Upper lobe of right lung (tissue), 1 donor: Measurements from ENCODE around the gene BRF1. TPM values are rescaled to one million over a fixed set of nuclear protein-coding genes. Genes with fewer than 3 reads are reported as not detected.

Experiments
- ATAC-seq: fragments of 200-7000 bp; cut with Tn5 transposase; one replicate; pipeline ENCODE4 v1.9.1; 2020; ENCODE audit warnings: mild to moderate bottlenecking, moderate library complexity
- DNase-seq: peaks from one replicate; pipeline ENCODE4 v3.0.0-alpha.2; 2020
- H3K27ac ChIP-seq: fragments of 200-600 bp; one replicate; pipeline ENCODE4 v1.8.0; 2022
- H3K27me3 ChIP-seq: fragments of 200-600 bp; one replicate; pipeline ENCODE4 v1.8.0; 2022; ENCODE audit warnings: mild to moderate bottlenecking
- H3K36me3 ChIP-seq: fragments of 200-600 bp; one replicate; pipeline ENCODE4 v1.8.0; 2022
- H3K4me1 ChIP-seq: fragments of 200-600 bp; one replicate; pipeline ENCODE4 v1.8.0; 2022
- H3K4me3 ChIP-seq: fragments of 200-600 bp; one replicate; pipeline ENCODE4 v1.8.0; 2022; ENCODE audit warnings: mild to moderate bottlenecking
- H3K9me3 ChIP-seq: fragments of 200-600 bp; one replicate; pipeline ENCODE4 v1.8.0; 2022
- intact Hi-C: fragments of 100-400 bp; cut with DNase I; formaldehyde crosslinking; loops from one replicate; pipeline ENCODE4 v1.11.0; 2022
- total RNA-seq: library from RNA; stranded (reverse); fragmentation: NEBNext Ultra II Directional; extraction: Animal tissue kit (Norgen Biotek cat#: 25700); gene quantifications from one replicate; pipeline ENCODE4 v1.2.1, GENCODE V29; 2021
- TF ChIP-seq, protein P1 (sequence below): fragments of 200-600 bp; IDR thresholded peaks from one replicate; pipeline ENCODE4 v1.8.0; 2022; ENCODE audit warnings: antibody characterized with exemption
- donor health status: DM: no; HTN: yes; CAD: no; lungs with severe emphysema.

BRF1 gene
- total RNA-seq, 1 donor from 2014 or later = 31.2 TPM

DNA sequence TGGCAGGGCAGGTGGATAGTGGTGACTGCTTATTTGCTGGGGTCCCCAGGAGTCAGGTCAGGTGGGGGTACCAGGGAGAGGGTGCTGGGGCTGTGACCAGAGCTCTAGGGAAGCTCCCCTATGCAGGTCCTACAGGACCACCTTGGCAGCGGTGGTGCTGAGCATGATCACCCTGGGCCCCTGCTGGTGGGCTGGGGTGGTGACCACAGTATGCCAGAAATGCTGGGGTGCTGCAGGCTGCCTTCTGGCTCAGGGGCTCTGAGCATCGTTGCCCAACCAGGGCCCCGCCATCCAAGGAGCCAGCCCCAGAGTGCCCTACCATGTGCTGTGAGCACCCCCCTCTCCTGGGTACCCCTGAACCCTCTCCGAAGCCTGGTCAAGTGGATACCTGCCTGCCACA, 102.2 kb downstream of the BRF1 start:
- intact Hi-C loops = no loop called here
- no peaks in the 10 kb centered on the region for H3K36me3 ChIP-seq
- peaks cover 52% of the 10 kb centered on the region for H3K27me3 ChIP-seq
- H3K4me1 ChIP-seq = peaks cover 66% of the 10 kb centered on the region
- no peaks in the 10 kb centered on the region for H3K9me3 ChIP-seq
- H3K4me3 ChIP-seq = no peak overlapping the region
- TF ChIP-seq, protein P1, sequence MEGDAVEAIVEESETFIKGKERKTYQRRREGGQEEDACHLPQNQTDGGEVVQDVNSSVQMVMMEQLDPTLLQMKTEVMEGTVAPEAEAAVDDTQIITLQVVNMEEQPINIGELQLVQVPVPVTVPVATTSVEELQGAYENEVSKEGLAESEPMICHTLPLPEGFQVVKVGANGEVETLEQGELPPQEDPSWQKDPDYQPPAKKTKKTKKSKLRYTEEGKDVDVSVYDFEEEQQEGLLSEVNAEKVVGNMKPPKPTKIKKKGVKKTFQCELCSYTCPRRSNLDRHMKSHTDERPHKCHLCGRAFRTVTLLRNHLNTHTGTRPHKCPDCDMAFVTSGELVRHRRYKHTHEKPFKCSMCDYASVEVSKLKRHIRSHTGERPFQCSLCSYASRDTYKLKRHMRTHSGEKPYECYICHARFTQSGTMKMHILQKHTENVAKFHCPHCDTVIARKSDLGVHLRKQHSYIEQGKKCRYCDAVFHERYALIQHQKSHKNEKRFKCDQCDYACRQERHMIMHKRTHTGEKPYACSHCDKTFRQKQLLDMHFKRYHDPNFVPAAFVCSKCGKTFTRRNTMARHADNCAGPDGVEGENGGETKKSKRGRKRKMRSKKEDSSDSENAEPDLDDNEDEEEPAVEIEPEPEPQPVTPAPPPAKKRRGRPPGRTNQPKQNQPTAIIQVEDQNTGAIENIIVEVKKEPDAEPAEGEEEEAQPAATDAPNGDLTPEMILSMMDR = no peak
- H3K27ac ChIP-seq = peak overlapping the region; percentile 70
- DNase-seq = no peak
- no peak for ATAC-seq

DNA sequence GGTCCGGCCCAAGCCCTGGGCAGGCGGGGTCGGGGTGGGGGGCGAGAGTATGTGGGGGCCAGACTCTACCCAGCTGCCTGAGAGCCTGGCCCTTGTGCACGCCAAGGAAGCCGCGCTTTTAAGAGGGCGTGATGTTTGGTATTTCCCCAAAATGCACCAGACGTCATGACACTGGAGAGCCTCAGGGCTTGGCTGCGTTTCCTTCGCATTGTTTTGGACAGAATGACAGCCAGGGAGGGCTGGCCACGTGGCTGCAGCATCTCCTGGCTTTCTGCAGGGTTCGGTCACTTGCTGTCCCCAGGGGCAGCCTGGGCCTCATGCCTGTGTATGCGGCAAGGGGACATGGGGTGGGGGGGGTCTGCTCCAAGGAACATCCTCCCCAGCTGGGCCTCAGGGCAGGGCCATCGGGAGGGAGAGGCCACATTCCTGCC, 103.6 kb downstream of the BRF1 start:
- ATAC-seq = no peak
- no peak for DNase-seq
- TF ChIP-seq, protein P1 = no peak
- no peak overlapping the region for H3K4me3 ChIP-seq
- H3K36me3 ChIP-seq = no peaks in the 10 kb centered on the region
- H3K27me3 ChIP-seq = peaks cover 58% of the 10 kb centered on the region
- H3K9me3 ChIP-seq = no peaks in the 10 kb centered on the region
- H3K4me1 ChIP-seq = peaks cover 70% of the 10 kb centered on the region
- H3K27ac ChIP-seq = peak overlapping the region; percentile 58
- intact Hi-C loops = no loop called here

DNA sequence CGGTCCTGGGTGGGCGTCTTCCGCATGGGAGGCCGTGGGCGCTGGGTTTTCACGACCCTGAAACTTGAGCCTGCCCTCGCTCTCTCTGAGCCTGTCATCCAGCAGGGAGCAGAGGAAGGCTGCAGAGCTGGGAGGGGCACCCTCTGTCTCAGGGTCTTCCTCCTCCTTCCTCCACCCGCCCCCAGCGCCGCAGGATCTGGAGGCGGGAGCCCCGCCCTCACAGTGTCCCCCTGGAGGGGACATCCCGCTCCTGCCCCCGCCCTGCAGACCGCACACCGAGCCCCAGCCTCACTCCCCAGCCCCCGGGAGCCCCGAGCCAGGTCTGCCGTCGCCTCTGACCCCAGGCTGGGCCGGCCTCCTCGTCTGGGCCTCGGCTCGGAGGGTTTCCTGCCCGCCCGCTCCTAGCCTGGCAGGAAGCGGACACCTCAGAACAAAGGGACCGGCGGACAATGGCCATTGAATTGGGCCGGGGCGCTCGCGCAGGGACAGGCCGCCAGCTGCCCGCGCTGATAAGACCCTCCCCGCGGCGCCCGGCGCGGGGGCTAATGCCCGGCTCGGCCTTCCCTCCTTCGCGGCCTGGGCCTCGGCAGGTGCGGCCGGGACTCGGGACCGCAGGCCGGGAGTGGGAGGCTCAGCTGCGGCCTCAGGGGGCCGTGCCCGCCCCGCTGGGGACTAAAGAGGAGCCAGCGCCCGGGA, 104.4 kb downstream of the BRF1 start:
- Histone ChIP-seq H3K9me3 (no peaks in the 10 kb centered on the region), H3K27me3 (peaks cover 63% of the 10 kb centered on the region), H3K36me3 (no peaks in the 10 kb centered on the region), H3K27ac (peak overlapping the region; percentile 58), H3K4me1 (peaks cover 62% of the 10 kb centered on the region), H3K4me3 (no peak overlapping the region)
- ATAC-seq = peak; percentile 29
- intact Hi-C loops = no loop called here
- no peak for DNase-seq
- TF ChIP-seq, protein P1 = no peak

DNA sequence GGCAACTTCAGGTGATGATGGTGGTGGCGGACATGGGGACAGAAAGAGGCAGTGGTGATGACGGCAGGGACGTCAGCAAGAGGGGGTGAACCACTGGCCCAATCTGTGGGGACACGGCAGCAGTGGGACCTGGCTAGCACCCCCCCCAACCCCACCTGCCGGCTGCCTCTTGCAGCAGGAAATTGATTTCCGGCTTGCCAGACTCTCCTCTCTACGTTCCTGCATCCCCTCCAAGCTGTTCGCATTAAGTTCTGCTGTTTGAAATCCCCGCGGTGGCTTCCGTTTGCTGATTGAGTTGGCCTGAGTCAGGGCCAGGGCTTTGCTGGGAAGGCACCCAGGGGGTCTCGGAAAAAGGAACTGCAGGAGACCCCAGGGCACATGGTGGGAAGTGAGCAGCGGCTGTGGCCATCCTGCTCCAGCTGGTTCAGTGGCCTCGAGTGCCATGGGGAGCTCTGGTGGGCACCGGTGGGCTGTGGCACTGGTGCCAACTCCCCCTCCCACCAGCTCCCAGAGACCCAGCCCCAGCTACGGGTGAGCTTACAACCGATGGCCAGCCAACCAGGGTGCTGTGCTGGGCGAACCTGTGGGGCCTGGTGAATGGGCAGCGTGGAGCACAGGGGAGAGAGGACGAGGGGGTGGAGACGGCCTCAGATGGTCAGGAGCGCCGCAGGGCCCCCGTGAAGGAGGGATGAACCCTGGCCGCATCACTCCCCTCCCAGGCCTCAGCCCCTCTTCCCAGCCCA, 105.1 kb downstream of the BRF1 start:
- Histone ChIP-seq H3K27ac (peak overlapping the region; percentile 58), H3K9me3 (no peaks in the 10 kb centered on the region), H3K27me3 (peaks cover 68% of the 10 kb centered on the region), H3K4me1 (peaks cover 59% of the 10 kb centered on the region), H3K36me3 (no peaks in the 10 kb centered on the region), H3K4me3 (no peak overlapping the region)
- intact Hi-C loops = no loop called here
- DNase-seq = no peak
- TF ChIP-seq, protein P1 = no peak
- no peak for ATAC-seq

DNA sequence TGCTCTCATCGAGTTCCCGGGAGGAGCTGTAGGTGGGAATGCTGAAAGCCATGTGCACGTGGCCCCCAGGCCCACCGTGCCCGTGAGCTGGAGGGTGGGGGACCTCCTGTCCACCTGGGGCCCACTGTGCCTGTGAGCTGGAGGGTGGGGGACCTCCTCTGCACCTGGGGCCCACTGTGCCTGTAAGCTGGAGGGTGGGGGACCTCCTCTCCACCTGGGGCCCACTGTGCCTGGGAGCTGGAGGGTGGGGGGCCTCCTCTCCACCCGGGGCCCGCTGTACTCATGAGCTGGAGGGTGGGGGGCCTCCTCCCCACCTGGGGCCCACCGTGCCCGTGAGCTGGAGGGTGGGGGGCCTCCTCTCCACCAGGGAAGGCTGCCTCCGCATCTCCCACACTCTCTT, 105.8 kb downstream of the BRF1 start:
- DNase-seq (no peak), ATAC-seq (no peak)
- TF ChIP-seq, protein P1 = no peak
- H3K27ac ChIP-seq = peak overlapping the region; percentile 58
- intact Hi-C loops = no loop called here
- no peaks in the 10 kb centered on the region for H3K36me3 ChIP-seq
- H3K27me3 ChIP-seq = peaks cover 66% of the 10 kb centered on the region
- no peak overlapping the region for H3K4me3 ChIP-seq
- no peaks in the 10 kb centered on the region for H3K9me3 ChIP-seq
- peaks cover 59% of the 10 kb centered on the region for H3K4me1 ChIP-seq
